ENCODE measurements around the gene TOGARAM2.

The TOGARAM2 gene

DNA sequence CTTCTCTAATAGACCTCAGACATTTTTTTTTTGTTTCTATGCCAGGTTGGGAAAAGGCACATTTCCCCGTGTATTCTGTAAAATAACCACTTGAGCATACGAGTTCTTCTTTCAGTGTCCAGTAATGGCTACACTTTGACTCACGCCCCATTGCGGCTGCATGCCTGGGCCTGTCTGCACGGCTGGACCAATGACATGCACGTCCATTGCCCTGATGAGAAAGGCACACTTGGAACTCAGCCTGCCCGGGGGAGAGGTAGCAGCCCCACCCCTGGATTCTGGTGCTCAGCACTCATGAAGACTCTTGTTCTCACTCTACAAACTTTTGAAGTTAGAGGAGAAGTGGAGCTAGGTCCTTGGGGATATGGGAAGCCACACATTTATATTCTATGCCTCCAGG, 87.4 kb downstream of the TOGARAM2 start:
- POLR2A ChIA-PET = no interaction called here
- CTCF ChIA-PET = interaction anchor here (1.1 to 1.3 kb wide), 2 partner anchors 14 to 27 kb away, joined by 3 read pairs; no protein-coding TSS in a partner anchor

DNA sequence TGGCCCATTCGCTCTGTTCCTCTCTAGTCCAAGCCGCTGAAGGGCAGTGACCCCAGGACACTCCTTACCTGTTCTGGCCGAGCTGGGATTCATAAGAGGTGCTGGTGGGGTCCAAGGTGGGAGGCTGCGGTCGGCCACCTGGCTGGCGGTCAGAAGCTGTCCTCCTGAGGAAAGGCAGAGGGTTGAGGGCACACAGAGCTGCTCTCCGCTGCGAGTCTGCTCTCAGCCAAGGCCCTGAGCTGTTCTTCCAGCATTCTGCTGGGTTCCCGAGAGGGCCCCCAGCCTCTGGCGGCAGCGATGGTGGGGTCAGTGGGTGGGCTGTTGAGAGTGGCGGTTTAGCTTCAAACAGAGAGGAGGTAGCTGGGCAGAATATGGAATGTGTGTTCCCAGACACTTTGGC, 89.4 kb downstream of the TOGARAM2 start:
- TF ChIP-seq, protein P1, sequence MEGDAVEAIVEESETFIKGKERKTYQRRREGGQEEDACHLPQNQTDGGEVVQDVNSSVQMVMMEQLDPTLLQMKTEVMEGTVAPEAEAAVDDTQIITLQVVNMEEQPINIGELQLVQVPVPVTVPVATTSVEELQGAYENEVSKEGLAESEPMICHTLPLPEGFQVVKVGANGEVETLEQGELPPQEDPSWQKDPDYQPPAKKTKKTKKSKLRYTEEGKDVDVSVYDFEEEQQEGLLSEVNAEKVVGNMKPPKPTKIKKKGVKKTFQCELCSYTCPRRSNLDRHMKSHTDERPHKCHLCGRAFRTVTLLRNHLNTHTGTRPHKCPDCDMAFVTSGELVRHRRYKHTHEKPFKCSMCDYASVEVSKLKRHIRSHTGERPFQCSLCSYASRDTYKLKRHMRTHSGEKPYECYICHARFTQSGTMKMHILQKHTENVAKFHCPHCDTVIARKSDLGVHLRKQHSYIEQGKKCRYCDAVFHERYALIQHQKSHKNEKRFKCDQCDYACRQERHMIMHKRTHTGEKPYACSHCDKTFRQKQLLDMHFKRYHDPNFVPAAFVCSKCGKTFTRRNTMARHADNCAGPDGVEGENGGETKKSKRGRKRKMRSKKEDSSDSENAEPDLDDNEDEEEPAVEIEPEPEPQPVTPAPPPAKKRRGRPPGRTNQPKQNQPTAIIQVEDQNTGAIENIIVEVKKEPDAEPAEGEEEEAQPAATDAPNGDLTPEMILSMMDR (IDR thresholded peaks at IDR 0.05; ENCODE audit: control extremely low read depth, extremely low read depth, low read depth, missing control alignments) = no peak
- DNase-seq (ENCODE audit: extremely low spot score) = no peak
- POLR2A ChIA-PET = no interaction called here
- CTCF ChIA-PET = interaction anchor here (1.4 kb wide), 1 partner anchor 13 kb away, joined by 4 read pairs; no protein-coding TSS in a partner anchor

More for the DNA sequence above, 87.4 kb downstream of the TOGARAM2 start:
- no peak for DNase-seq (ENCODE audit: extremely low spot score)
- TF ChIP-seq, protein P1 (IDR thresholded peaks at IDR 0.05; ENCODE audit: control extremely low read depth, extremely low read depth, low read depth, missing control alignments) = no peak

DNA sequence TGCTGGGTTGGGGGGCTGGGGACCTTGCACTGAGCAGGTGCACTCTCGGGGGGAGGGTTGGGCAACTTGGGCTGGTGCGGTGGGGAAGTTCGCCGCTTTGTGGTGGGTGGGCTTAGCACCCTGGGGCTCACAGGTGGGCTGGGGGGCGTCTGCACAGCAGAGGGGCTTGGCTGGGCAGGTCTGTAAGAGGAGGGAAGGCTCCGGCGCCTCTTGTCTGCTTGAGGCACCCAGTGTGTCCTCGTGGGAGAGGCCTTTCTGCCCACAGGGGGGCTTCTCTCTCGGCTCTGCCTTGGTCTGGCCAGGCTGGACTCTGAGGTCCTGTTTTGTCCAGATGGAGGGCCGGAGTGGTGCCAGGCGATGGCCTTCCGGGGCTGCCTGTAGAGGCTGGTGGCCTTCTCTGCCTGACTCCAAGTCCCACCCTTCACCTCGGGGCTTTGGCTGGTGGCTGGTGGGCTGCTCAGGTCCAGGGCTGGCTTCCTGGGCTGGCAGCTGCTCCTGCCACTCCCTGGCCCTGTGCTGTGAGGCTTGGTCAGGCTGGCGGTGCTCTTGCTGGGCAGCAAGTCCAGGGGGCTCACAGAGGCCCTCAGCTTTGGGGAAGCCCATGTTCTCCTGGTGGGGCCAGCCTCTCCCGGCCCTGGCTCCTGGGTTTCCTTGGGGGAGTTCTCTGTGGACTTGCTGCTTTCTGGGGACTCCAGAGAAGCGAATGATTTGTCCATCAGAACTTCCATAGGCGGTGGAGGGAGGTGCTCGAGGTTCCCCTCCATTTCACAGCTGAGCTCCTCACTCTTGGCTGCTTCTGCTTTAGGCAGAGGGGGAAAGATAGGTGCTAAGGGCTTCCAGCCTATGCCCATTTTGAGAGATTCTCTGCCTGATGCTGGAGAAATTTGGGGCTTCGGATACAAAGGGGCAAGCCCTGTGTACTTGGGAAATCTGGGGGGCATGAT, 90.2 kb downstream of the TOGARAM2 start:
- CTCF ChIA-PET = interaction anchor here (1.4 kb wide), 1 partner anchor 12 kb away, joined by 4 read pairs; no protein-coding TSS in a partner anchor
- TF ChIP-seq, protein P1 (IDR thresholded peaks at IDR 0.05; ENCODE audit: control extremely low read depth, extremely low read depth, low read depth, missing control alignments) = no peak
- DNase-seq (ENCODE audit: extremely low spot score) = no peak
- POLR2A ChIA-PET = no interaction called here

DNA sequence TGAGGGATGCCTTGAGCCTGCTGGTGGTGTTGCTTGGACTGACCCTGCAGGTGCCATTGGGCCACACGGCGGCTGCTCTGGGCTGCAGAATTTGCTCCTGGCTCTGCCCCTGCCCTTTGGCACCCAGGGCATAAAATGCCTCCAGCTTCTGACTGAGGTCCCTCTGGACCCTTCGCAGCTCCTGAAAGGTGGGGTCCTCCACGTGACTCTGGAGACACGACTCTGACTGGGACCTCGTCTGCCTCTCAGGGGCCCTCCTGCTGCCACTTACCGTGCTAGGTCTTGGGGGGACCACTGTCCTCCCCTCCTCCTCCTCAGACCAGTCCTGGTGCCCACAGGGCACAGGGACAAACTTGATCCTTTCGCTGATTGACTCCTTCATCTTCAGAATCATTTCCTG, 91.2 kb downstream of the TOGARAM2 start:
- TF ChIP-seq, protein P1 (IDR thresholded peaks at IDR 0.05; ENCODE audit: control extremely low read depth, extremely low read depth, low read depth, missing control alignments) = no peak
- ChIA-PET CTCF (no interaction called here), POLR2A (no interaction called here)
- DNase-seq (ENCODE audit: extremely low spot score) = no peak

DNA sequence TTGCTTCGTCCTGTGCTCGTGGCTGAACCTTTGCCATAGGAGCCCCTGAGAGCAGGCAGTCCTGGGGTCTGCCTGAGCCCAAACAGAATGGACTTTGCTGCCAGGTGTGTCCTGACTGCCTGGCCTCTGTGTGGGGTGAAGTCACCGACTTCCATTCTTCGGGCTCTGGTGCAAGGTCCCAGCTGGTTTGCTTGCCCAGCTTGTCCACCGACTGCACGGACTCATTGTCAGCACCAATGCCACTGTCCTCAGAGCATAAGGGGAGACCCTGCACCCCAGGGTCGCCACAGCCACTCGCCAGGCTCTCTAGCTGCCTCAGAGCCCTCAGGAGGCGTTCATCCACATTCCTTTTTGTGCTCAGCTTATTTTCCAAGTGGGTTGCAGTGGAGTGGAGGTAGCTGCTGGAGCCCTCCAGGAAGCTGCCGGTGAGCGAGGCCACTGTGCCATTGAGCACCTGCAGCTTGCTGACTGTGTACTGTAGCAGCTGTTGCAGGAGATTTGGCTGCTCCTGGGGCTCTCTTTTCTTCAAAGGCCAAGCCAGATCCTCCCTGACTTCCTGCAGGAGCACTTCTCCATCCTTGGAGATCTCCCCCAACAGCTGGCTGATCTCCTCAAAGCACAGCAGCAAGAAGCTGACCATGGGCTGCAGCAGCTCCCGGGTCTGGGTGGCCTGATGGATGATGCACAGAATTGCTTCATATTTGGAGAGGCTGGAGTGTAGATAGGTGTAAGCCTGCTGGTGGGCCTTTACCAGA, 92.0 kb downstream of the TOGARAM2 start:
- POLR2A ChIA-PET = no interaction called here
- TF ChIP-seq, protein P1 (IDR thresholded peaks at IDR 0.05; ENCODE audit: control extremely low read depth, extremely low read depth, low read depth, missing control alignments) = no peak
- DNase-seq (ENCODE audit: extremely low spot score) = no peak
- CTCF ChIA-PET = interaction anchor here (1.3 kb wide), 2 partner anchors 15 to 44 kb away, joined by 4 to 5 read pairs; no protein-coding TSS in a partner anchor

DNA sequence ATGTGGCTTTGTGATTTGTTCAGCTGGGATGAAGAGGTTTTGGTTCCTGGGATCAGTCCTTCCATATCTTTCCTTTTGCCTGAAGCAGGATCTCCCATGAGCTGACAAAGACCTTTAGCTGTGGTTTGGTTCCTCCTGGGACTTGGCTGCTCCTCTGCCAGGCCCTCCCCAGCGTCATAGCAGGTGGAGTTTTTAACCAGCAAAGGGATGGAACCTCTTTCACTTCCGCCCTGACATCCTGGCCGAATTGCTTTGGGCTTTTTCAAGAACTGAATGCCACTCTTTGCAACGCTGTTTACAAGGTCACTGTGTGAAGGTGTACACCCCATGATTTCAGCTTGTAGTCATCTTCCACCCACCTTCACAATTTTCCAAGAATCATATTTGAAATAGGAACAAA, 92.8 kb downstream of the TOGARAM2 start:
- CTCF ChIA-PET = interaction anchor here (1.3 kb wide), 2 partner anchors 16 to 43 kb away, joined by 4 to 5 read pairs; no protein-coding TSS in a partner anchor

More for the DNA sequence above, 92.8 kb downstream of the TOGARAM2 start:
- TF ChIP-seq, protein P1 (IDR thresholded peaks at IDR 0.05; ENCODE audit: control extremely low read depth, extremely low read depth, low read depth, missing control alignments) = no peak
- no peak for DNase-seq (ENCODE audit: extremely low spot score)
- POLR2A ChIA-PET = no interaction called here
